Measurements from ENCODE around the gene ZNF582. TPM values are rescaled to one million over a fixed set of nuclear protein-coding genes. Genes with fewer than 3 reads are reported as not detected.

Gene ZNF582
- total RNA-seq, 6 donors from 2014 or later, result 2.1 to 11.9 (median 2.7) TPM

- Histone ChIP-seq H3K27ac (no peak overlapping the region), H3K27me3 (no peaks in the 10 kb centered on the region), H3K4me3 (no peak overlapping the region), H3K4me1 (peaks cover 9 to 13% (median 11%) of the 10 kb centered on the region in 4 donors), H3K36me3 (peaks cover 20 to 66% (median 45%) of the 10 kb centered on the region in 4 donors), H3K9me3 (peaks cover 8 to 36% (median 31%) of the 10 kb centered on the region in 4 donors)
- DNase-seq (no peak), ATAC-seq (ENCODE audit: low FRiP score in 2 of 2) (no peak)
- WGBS, 2 donors, result 74 to 86% methylated on average over 1 of the region's 1 CpG
- TF ChIP-seq POLR2AphosphoS5 (IDR thresholded peaks at IDR 0.05) (no peak), CTCF (IDR thresholded peaks at IDR 0.05) (no peak), POLR2A (IDR thresholded peaks at IDR 0.05) (no peak), EP300 (IDR thresholded peaks at IDR 0.05) (no peak)
These were observed 21.1 kb downstream of the ZNF582 start for GRCh38 chr19:56372281-56372680.

- Histone ChIP-seq H3K4me1 (peaks cover 9 to 13% (median 11%) of the 10 kb centered on the region in 4 donors), H3K27ac (no peak overlapping the region), H3K27me3 (no peaks in the 10 kb centered on the region), H3K9me3 (peaks cover 0 to 22% (median 14%) of the 10 kb centered on the region in 4 donors), H3K36me3 (peaks cover 20 to 44% (median 27%) of the 10 kb centered on the region in 4 donors), H3K4me3 (no peak overlapping the region)
- ATAC-seq (ENCODE audit: low FRiP score in 2 of 2), result no peak
- DNase-seq, result no peak
- TF ChIP-seq POLR2AphosphoS5 (IDR thresholded peaks at IDR 0.05), result no peak
- no peak for TF ChIP-seq POLR2A (IDR thresholded peaks at IDR 0.05)
- TF ChIP-seq CTCF (IDR thresholded peaks at IDR 0.05), result no peak
- 95 to 100% methylated on average over 3 of the region's 3 CpGs for WGBS, 2 donors
These were observed 23.3 kb downstream of the ZNF582 start for GRCh38 chr19:56369886-56370676.

GRCh38 chr19:56367829-56368711, 25.3 kb downstream of the ZNF582 start:
- H3K27ac ChIP-seq, result peak overlapping the region; percentile 80 to 87 (median 82)
- peak overlapping the region; percentile 53 to 70 (median 62) for H3K4me3 ChIP-seq
- WGBS, 2 donors, result 10 to 25% methylated on average over 19 to 59 of the region's 65 CpGs
- DNase-seq, result peak; percentile 88 to 96
- peak; percentile 40 to 73 for TF ChIP-seq POLR2AphosphoS5 (IDR thresholded peaks at IDR 0.05)
- TF ChIP-seq EP300 (IDR thresholded peaks at IDR 0.05), result no peak
- peak in 3 of 4 donors; percentile 32 to 64 (median 51) for TF ChIP-seq POLR2A (IDR thresholded peaks at IDR 0.05)
- TF ChIP-seq CTCF (IDR thresholded peaks at IDR 0.05), result peak in 3 of 6 experiments; percentile 13 to 17 (median 15)
- peak; percentile 96 to 97 for ATAC-seq (ENCODE audit: low FRiP score in 2 of 2)
- H3K27me3 ChIP-seq, result no peaks in the 10 kb centered on the region
- peaks cover 0 to 32% (median 10%) of the 10 kb centered on the region in 4 donors for H3K9me3 ChIP-seq
- H3K36me3 ChIP-seq, result peaks cover 2 to 24% (median 8%) of the 10 kb centered on the region in 4 donors
- H3K4me1 ChIP-seq, result peaks cover 9 to 13% (median 11%) of the 10 kb centered on the region in 4 donors

- Histone ChIP-seq H3K27me3 (no peaks in the 10 kb centered on the region), H3K27ac (no peak overlapping the region), H3K4me1 (no peaks in the 10 kb centered on the region), H3K9me3 (peaks cover 9 to 27% (median 15%) of the 10 kb centered on the region in 4 donors), H3K4me3 (no peak overlapping the region), H3K36me3 (no peaks in the 10 kb centered on the region)
- ATAC-seq (ENCODE audit: low FRiP score in 2 of 2) (no peak), DNase-seq (no peak)
- 87 to 90% methylated on average over 2 of the region's 2 CpGs for WGBS, 2 donors
- no peak for TF ChIP-seq POLR2AphosphoS5 (IDR thresholded peaks at IDR 0.05)
- TF ChIP-seq CTCF (IDR thresholded peaks at IDR 0.05), result no peak
- no peak for TF ChIP-seq POLR2A (IDR thresholded peaks at IDR 0.05)
- no peak for TF ChIP-seq EP300 (IDR thresholded peaks at IDR 0.05)
These were observed 32.5 kb downstream of the ZNF582 start for GRCh38 chr19:56360841-56361240.
